Endothelial cell of umbilical vein (primary cell): Measurements from ENCODE around the gene ABCB7. TPM values are rescaled to one million over a fixed set of nuclear protein-coding genes. Genes with fewer than 3 reads are reported as not detected.

Source experiments
- BruUV-seq: library from RNA; stranded (reverse); fragments of 400-500 nt; replicated peaks from 2 replicates; lab custom pipeline; 2021; lab: Mats Ljungman, UMichigan
- CTCF ChIA-PET: fragments of 300-600, 350-600 bp; sonication (Branson Sonifier 250); formaldehyde crosslinking; loops from one replicate; lab custom pipeline; 2021; ENCODE audit warnings: antibody characterized with exemption, inconsistent platforms; lab: Charles Lee
- POLR2A ChIA-PET: fragments of 300-600, 350-600 bp; sonication (Branson Sonifier 250); formaldehyde crosslinking; loops from one replicate; lab custom pipeline; 2021; ENCODE audit warnings: antibody characterized with exemption, inconsistent platforms; lab: Charles Lee
- DNase-seq: peaks from one replicate; pipeline ENCODE4 v3.0.0-alpha.2; 2011; ENCODE audit warnings: low read depth, low spot score
- FAIRE-seq: peaks from 2 replicates; lab custom pipeline; 2011; peaks lifted over from hg19 to GRCh38; lab: Jason Lieb, UNC
- H2AFZ ChIP-seq: 2 replicates; pipeline ENCODE4 v1.6.0; 2012; ENCODE audit warnings: low read depth, low read length, control low read depth, inconsistent platforms
- H3K27ac ChIP-seq: 2 replicates; pipeline ENCODE4 v1.5.1; 2011; ENCODE audit warnings: low read depth, mild to moderate bottlenecking, control low read depth, low read length, moderate library complexity; ENCODE audit not compliant: insufficient read depth
- H3K27me3 ChIP-seq, 2 experiments: 2 replicates each; pipeline versions ENCODE4 v1.6.0 to v1.6.1; 2011; ENCODE audit warnings: low read length in 2 of 2, mixed read lengths in 1 of 2; ENCODE audit not compliant: control insufficient read depth in 2 of 2, insufficient read depth in 2 of 2
- H3K36me3 ChIP-seq, 2 experiments: 2 replicates in 1 of 2; 3 replicates in 1 of 2; pipeline ENCODE4 v1.5.1; 2011; ENCODE audit warnings: low read length in 2 of 2, mild to moderate bottlenecking in 1 of 2, moderate library complexity in 1 of 2; ENCODE audit not compliant: control insufficient read depth in 2 of 2, insufficient read depth in 2 of 2; ENCODE audit errors: extremely low read depth in 1 of 2
- H3K4me1 ChIP-seq: 3 replicates; pipeline ENCODE4 v1.5.1; 2011; ENCODE audit warnings: mild to moderate bottlenecking, low read length; ENCODE audit not compliant: control insufficient read depth, insufficient read depth; ENCODE audit errors: extremely low read depth
- H3K4me2 ChIP-seq: 2 replicates; pipeline ENCODE4 v1.6.1; 2011; ENCODE audit warnings: low read length, control low read depth, mixed read lengths; ENCODE audit not compliant: insufficient read depth
- H3K4me3 ChIP-seq, 3 experiments: fragments of 200-600 bp in 1 of 3; sonication (generic), shearing (Covaris generic) in 1 of 3; replicated peaks in 1 of 3; 2 replicates each; pipeline ENCODE4 v1.5.1; 2011 to 2016; ENCODE audit warnings: control low read depth in 3 of 3, low read length in 3 of 3, mild to moderate bottlenecking in 2 of 3, inconsistent platforms in 1 of 3, low read depth in 1 of 3, moderate library complexity in 1 of 3; ENCODE audit not compliant: insufficient read depth in 1 of 3
- H3K79me2 ChIP-seq: 2 replicates; pipeline ENCODE4 v1.6.0; 2012; ENCODE audit warnings: low read length, inconsistent platforms; ENCODE audit not compliant: control insufficient read depth, insufficient read depth
- H3K9ac ChIP-seq: replicated peaks from 2 replicates; pipeline ENCODE3; 2011; ENCODE audit warnings: low read length, control low read depth; ENCODE audit not compliant: insufficient read depth; ENCODE audit errors: extremely low read depth
- H3K9me1 ChIP-seq: replicated peaks from 3 replicates; pipeline ENCODE4 v1.6.0; 2011; ENCODE audit warnings: mild to moderate bottlenecking, low read length; ENCODE audit not compliant: control insufficient read depth, insufficient read depth; ENCODE audit errors: extremely low read depth
- H3K9me3 ChIP-seq: replicated peaks from 2 replicates; pipeline ENCODE4 v1.5.1; 2012; ENCODE audit warnings: low read length, inconsistent platforms; ENCODE audit not compliant: control insufficient read depth, insufficient read depth
- H4K20me1 ChIP-seq: replicated peaks from 2 replicates; pipeline ENCODE3; 2011; ENCODE audit warnings: mild to moderate bottlenecking, low read length; ENCODE audit not compliant: control insufficient read depth, insufficient read depth; ENCODE audit errors: extremely low read depth
- EZH2 ChIP-seq: IDR thresholded peaks from 2 replicates; pipeline ENCODE4 v1.6.1; 2012; ENCODE audit warnings: borderline replicate concordance, low read depth, mild to moderate bottlenecking, moderate library complexity, low read length, inconsistent platforms; ENCODE audit not compliant: severe bottlenecking
- FOS ChIP-seq: IDR thresholded peaks from 2 replicates; pipeline ENCODE4 v1.6.1; 2011; ENCODE audit warnings: mild to moderate bottlenecking, low read length, moderate library complexity, borderline replicate concordance; ENCODE audit not compliant: insufficient read depth
- GATA2 ChIP-seq: IDR thresholded peaks from 2 replicates; pipeline ENCODE4 v1.7.0; 2011; ENCODE audit warnings: low read depth, mild to moderate bottlenecking, moderate library complexity, mixed read lengths, low read length; ENCODE audit not compliant: insufficient read length, insufficient read depth
- JUN ChIP-seq: IDR thresholded peaks from 2 replicates; pipeline ENCODE4 v1.6.1; 2011; ENCODE audit warnings: borderline replicate concordance, low read depth; ENCODE audit not compliant: insufficient read length, insufficient read depth
- MYC ChIP-seq: IDR thresholded peaks from one replicate; pipeline ENCODE4 v1.6.1; 2011; ENCODE audit warnings: mild to moderate bottlenecking, low read depth, low read length
- POLR2A ChIP-seq: IDR thresholded peaks from 2 replicates; pipeline ENCODE4 v1.6.1; 2012; ENCODE audit warnings: low read depth, mild to moderate bottlenecking, control low read depth, low read length
- POLR2AphosphoS5 ChIP-seq: IDR thresholded peaks from 2 replicates; pipeline ENCODE4 v1.6.1; 2012; ENCODE audit warnings: low read depth, mild to moderate bottlenecking, control low read depth, low read length, moderate library complexity; ENCODE audit not compliant: insufficient read depth
- dilution Hi-C: fragments of 300-500 bp; cut with MboI; formaldehyde crosslinking; loops from one replicate; pipeline ENCODE4 v1.15.0; 2019; ENCODE audit warnings: low sequenced_read_pairs; ENCODE audit not compliant: extremely low pct_ligation_motif_present
- intact Hi-C: fragments of 100-400 bp; cut with micrococcal nuclease; formaldehyde crosslinking; loops from one replicate; pipeline ENCODE4 v1.10.0; 2022
- polyA plus RNA-seq, 4 experiments: library from polyadenylated mRNA; depleted of rRNA in 3 of 4; stranded (reverse) in 3 of 4; unstranded in 1 of 4; fragments of >200 nt; gene quantifications; 2 replicates each; pipeline versions ENCODE4 v1.2.1 to v1.2.3, GENCODE V29; 2011 to 2012; ENCODE audit warnings: missing spikeins in 1 of 4
- total RNA-seq: library from RNA; stranded (reverse); gene quantifications from 2 replicates; pipeline ENCODE4 v1.2.3, GENCODE V29; 2021
- TF ChIP-seq, protein P1 (sequence below): IDR thresholded peaks from 2 replicates; pipeline ENCODE4 v1.6.1; 2011; ENCODE audit not compliant: insufficient read depth, insufficient read length
- TF ChIP-seq, protein P2 (sequence below), 2 donors: IDR thresholded peaks; 1 replicate in 1 of 2; 2 replicates in 1 of 2; pipeline ENCODE4 v1.5.1; 2011; ENCODE audit warnings: low read length in 2 of 2, mild to moderate bottlenecking in 2 of 2, moderate library complexity in 2 of 2, control low read depth in 1 of 2, inconsistent platforms in 1 of 2, low read depth in 1 of 2; ENCODE audit not compliant: insufficient read depth in 1 of 2; ENCODE audit errors: extremely low read depth in 1 of 2

The ABCB7 gene
- total and polyA plus RNA-seq, 2 donors (not counting 3 experiments of a cell fraction or from before 2014, with no cell fraction given), result 12.1 to 20.7 TPM

DNA sequence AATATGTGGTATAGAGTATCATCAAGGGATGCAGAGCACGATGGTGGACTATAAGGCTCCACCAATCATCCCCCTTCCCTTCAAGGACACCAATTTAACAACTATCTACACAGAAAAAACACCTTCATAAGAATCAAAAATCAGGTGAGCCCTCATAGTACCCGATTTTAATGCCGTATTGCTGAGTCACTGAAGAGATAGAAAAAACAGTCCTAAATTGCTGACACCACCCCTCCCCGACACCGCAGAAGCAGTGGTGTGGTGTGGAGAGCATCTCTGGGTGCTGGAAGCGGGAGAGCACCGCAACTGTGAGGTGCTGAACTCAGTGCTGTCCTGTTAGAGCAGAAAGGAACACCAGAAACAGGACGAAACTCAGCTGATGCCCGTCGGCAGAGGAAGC, 49.3 kb downstream of the ABCB7 start:
- Histone ChIP-seq H3K4me3 (no peak overlapping the region), H4K20me1 (no peaks in the 10 kb centered on the region), H3K79me2 (no peaks in the 10 kb centered on the region), H3K9ac (no peak overlapping the region), H3K4me1 (no peaks in the 10 kb centered on the region), H3K9me3 (no peaks in the 10 kb centered on the region), H3K4me2 (no peak overlapping the region), H2AFZ (no peak overlapping the region), H3K27me3 (no peaks in the 10 kb centered on the region), H3K36me3 (no peaks in the 10 kb centered on the region), H3K9me1 (no peaks in the 10 kb centered on the region), H3K27ac (no peak overlapping the region)
- BruUV-seq, result no TSS peak
- TF ChIP-seq POLR2A (no peak), MYC (no peak), GATA2 (no peak), JUN (no peak), EZH2 (no peak), POLR2AphosphoS5 (no peak), FOS (no peak)
- TF ChIP-seq, protein P1, sequence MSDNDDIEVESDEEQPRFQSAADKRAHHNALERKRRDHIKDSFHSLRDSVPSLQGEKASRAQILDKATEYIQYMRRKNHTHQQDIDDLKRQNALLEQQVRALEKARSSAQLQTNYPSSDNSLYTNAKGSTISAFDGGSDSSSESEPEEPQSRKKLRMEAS, result no peak
- TF ChIP-seq, protein P2, sequence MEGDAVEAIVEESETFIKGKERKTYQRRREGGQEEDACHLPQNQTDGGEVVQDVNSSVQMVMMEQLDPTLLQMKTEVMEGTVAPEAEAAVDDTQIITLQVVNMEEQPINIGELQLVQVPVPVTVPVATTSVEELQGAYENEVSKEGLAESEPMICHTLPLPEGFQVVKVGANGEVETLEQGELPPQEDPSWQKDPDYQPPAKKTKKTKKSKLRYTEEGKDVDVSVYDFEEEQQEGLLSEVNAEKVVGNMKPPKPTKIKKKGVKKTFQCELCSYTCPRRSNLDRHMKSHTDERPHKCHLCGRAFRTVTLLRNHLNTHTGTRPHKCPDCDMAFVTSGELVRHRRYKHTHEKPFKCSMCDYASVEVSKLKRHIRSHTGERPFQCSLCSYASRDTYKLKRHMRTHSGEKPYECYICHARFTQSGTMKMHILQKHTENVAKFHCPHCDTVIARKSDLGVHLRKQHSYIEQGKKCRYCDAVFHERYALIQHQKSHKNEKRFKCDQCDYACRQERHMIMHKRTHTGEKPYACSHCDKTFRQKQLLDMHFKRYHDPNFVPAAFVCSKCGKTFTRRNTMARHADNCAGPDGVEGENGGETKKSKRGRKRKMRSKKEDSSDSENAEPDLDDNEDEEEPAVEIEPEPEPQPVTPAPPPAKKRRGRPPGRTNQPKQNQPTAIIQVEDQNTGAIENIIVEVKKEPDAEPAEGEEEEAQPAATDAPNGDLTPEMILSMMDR (IDR thresholded peaks at IDR 0.05; ENCODE audit: extremely low read depth in 1 of 2, insufficient read depth in 1 of 2, low read depth in 1 of 2, low read length in 2 of 2), result no peak
- intact Hi-C loops, result no loop called here
- FAIRE-seq (no peak), DNase-seq (no peak)
- POLR2A ChIA-PET, result no interaction called here
- dilution Hi-C loops, result no loop called here
- CTCF ChIA-PET, result no interaction called here
